Measurements from ENCODE around the gene HIVEP2.

Gene HIVEP2

DNA sequence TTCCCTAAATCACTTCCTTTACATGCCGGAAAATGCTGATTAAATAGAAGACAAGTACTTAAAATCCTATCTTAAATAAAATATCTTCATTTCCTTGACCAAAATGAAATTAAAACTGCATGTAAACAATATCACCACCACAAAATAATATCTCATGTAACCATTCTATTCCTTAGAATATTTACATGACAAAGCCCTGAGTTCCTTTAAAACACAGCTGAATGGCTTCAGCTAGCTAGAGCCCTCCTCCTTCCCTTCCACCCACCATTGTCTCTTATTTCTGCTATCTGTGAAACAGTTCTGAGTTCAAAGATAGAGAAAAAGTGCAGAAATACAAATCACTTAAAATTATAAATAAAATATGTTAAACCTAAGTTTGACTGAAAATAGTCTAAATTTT, 103.1 kb downstream of the HIVEP2 start:
- DNase-seq (ENCODE audit: low read depth): no peak

DNA sequence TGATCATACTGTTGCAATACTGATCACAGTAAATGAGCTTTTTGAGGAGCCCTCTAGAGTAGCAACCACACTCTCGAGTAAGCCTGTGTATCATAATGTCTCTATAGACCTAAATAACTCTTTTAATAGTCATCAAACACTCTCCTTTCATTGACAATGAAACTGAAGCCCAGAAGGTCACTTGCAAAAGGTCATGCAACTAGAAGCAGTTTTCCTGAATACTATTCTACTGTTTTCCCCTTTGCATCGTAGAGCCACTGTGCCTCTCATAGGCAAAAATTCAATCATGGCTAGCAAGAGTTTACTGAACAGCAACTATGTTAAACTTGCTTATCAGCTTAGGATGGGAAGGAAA, 105.3 kb downstream of the HIVEP2 start:
- DNase-seq (ENCODE audit: low read depth): no peak

DNA sequence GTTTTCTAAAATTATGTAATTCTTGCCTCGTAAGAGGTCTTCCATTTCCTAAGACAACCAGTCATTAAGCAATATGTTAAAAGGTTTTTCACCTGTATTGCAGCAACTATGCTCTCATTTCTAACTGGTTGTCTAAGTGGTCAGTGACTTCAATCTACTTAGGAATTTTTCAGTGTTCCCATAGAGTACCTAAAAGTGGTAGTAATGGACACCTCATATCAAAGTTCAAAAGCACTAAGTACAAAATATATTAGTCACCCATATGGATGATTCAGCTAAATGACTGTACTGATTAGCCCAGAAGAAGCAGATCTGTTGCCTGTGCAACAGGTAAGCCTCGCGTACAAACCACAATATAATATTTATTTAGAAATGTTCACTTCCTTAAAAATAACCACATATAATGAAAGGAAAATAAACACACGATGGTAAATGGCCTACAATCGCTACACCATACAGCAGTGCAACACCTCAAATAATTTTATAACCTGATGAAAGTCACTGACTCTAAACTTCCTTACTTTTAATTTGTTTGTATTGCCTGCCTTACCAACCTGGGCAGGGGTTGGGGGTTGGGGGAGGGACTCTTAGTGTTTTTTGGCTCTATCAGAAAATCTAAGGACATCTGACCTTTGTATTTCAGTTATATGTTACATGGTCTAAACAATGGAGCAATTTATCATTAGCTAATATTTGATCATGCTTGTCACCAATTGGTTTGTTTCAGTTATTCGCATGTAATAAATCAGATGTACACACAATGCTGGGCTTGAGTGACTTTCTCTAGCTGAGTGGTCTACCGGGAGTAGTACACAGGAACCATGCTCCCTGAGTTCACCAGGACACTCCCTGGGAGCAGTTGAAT, 105.9 kb downstream of the HIVEP2 start:
- DNase-seq (ENCODE audit: low read depth): no peak

DNA sequence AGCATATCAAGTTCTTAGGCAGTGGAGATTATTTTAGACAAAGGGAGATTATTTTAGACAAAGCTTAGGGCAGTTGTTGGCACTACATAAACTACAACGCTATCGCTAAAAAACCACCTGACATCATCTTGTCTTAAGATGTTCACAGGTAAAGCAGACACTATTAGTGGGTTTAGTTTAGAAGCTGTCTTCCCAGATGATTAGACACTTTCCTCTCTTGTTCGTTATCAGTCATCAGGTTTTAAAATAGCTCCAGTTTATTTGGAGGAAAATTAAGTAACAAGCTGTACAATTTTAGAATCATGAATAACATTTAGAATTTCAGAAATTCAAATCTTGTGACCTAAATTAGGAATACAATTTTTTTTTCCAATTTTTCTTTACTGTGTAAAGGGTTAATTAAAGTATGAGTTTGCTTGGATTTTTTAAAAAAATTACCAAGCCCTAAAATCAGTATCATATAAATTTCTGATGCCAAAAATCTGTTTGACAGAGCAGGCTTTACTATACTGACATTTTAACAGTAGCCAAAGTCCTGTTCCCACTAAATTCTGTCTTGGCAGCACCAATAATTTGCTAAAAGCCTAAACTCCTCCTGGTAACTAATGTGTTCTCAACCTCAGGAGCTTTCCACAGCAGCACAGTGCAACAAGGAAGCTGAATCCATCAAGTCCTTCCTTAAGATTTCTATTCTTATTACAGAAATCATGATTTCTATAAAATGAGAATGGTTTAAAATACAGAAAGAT, 109.0 kb downstream of the HIVEP2 start:
- DNase-seq (ENCODE audit: low read depth): no peak

DNA sequence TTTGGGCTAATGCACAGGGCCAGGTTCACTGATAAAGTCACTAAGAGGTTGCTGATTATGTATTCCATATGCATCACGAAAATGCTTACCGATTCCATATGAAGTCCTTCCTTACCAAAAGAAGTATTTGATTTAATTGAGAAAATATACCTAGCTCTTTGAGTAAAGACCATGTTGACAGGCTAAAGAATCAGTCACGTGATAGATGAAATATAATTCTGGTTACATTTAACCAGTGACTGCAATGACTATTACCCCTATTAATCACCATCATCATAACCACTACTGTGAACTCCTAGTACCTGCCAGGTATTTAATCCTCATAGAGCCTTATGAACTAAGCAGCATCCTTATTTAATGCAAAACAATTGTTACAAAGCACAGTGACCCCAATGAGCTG, 110.1 kb downstream of the HIVEP2 start:
- no peak for DNase-seq (ENCODE audit: low read depth)

DNA sequence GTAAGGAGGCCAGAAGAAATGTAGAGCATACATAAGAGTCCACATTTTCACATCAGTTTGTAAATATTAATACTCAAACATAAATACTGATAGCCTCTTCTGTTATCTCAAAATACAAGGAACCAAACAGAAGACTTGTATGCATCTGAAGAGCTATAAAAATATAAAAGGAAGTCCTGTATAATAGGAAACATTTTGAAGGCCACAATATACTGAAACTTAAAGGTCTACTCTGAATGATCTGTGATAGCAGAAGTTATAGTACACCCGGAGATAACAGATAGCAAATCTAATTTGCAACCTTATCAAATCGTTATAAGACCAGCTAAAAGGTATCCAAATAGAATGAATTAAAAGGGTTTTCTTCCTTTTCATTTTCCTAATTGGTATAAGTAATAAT, 111.2 kb downstream of the HIVEP2 start:
- DNase-seq (ENCODE audit: low read depth): no peak

DNA sequence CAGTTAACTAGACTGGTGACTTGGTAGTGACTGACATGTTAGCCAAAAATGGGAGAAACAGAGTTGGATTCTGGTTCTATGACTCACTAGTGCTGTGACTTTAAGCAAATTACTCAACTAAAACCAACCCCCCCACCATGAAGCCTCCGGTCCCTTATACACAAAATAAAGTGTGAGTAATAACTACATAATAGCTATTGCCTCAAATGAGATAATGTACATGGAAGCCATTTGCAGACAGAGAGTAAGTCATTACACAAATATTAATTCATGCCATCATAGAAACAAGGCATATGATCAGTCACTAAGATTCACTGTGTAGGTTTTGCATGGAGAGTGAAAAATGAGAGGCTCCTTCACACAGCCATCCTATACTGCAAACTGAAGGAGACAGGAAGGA, 111.9 kb downstream of the HIVEP2 start:
- peak; percentile 77 for DNase-seq (ENCODE audit: low read depth)

DNA sequence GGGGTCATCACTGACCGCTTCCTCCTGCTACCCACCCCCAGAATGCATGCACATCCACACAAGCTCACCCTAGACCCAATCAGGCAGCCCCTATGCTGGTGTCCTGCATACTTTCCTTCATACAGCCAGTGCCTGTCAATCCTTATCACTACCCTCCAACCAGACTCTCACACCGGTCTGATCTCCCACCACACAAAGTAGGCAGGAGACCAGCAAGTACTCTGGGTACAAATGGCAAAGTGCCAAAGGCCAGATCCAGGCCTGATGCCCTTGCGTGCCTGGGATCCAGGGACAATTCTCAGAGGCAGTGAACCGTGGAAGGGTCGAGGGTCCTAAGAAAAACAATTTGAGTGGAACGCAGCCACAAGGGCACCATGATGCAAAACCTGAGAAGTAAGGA, 114.2 kb downstream of the HIVEP2 start:
- DNase-seq (ENCODE audit: low read depth): no peak

DNA sequence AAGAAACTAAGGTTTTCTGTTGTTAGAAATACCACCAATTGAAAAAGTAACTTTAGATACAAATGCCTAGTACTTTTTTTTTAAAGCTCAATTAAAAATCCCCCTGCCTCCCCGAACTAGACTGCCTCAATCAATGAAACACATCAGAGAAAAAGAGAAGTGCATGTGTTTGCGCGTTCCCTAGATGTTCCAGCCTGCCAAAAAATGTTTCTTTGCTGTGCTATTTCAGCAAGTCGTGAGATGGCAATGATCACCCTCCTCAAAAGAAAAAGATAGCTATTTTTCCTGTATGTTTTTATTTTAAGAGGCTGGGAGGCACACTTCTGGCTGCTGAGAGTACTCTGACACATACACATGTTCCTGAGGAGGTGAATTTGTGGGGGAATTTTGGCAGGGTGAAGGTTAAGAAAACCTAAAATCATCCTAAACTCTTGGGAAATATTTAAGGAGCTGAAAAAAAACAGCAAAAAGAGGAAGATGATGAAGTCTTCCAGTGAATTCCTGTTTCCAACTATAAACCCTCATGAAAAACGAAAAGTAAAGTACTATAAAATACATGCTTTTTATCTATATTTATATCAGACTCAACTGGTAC, 114.8 kb downstream of the HIVEP2 start:
- DNase-seq (ENCODE audit: low read depth): no peak

DNA sequence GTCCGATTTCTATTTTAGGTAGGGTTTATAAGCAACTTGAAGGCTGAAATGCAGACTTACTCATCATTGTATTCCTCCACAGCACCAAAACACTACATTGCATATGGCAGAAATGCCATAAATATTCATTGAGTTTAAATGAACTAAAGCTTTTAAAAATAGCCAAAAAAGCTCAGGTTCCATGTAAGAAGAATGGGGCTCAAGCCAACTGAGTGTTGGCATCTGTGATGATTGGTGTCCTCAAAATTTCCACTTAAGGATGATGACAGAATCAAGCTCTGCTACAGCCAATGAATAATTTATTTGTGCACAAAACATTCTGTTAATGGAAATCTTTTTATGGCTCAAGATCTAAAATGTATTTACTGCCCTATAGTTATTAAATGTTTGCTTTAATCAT, 115.4 kb downstream of the HIVEP2 start:
- no peak for DNase-seq (ENCODE audit: low read depth)

DNA sequence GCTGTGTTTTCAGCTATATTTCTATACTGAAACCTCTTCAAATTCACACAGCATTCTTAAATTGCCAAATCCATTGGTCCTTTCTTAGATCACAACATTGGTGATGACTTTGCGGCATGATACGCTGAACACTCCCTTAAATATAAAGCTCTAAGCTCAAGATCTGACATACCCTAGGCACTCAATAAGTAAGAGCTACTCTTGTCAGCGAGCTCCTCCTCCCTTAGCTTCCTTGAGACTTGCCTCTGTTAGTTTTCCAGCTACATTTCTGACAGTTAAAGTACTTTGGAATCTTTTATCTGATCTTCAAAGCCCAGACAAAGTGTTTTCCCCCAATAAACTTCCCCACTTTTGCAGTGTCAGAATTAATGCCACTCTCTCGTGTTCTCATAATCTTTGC, 117.0 kb downstream of the HIVEP2 start:
- DNase-seq (ENCODE audit: low read depth): no peak

DNA sequence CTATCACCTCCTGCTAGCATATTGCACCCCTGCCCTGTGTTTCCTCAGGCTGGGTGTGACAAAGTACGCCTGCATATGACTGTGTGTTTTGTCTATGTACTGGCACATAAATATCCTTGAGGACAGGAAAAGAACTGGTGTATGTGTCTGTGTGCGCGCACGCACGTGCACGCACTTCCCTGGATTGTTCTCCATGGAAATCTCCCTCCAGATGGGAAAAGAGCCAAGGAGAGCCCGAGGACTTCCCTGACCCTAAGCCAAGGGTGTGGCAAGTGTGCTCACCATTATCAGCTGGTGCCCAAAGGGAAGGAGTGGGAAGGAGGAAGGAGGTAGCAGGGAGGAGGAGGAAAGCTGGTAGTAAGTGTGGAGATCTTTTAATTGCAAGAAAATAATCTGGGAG, 117.6 kb downstream of the HIVEP2 start:
- DNase-seq (ENCODE audit: low read depth): no peak

DNA sequence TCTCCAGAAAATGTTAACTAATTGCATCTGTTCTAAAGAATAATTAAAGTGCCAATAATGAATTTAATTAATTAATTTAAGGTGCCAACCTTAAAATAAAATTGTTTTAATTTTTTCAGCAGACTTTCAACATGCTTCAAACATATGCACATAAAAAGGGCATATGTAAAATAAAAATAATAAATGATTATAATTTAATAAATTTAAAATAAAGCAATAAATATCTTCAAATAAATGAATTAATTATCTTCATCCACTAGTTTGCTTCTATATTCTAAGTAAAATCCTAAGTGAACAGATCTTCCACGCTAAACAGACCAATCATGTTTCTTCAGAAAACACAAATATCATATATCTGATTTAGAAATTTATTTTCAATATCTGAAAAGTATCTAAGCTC, 119.2 kb downstream of the HIVEP2 start:
- no peak for DNase-seq (ENCODE audit: low read depth)

DNA sequence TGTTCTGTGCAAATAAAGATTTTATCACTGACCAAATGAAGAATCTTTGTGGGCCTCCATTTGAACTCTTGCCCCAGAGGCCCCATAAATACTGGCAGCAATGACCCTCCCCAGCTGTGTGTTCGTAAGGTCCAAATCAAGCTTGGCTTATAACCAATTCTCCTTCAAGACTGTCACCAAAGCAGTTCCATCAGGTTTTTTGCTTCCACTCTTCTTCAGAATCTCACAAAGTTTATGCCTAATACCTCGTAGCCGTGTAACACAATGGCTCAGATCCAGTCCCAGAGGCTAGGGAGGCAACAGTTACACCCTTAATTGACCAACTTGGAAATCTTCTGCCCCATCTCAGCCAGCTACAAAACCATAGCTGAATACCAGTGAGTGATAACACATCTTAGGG, 120.5 kb downstream of the HIVEP2 start:
- no peak for DNase-seq (ENCODE audit: low read depth)

DNA sequence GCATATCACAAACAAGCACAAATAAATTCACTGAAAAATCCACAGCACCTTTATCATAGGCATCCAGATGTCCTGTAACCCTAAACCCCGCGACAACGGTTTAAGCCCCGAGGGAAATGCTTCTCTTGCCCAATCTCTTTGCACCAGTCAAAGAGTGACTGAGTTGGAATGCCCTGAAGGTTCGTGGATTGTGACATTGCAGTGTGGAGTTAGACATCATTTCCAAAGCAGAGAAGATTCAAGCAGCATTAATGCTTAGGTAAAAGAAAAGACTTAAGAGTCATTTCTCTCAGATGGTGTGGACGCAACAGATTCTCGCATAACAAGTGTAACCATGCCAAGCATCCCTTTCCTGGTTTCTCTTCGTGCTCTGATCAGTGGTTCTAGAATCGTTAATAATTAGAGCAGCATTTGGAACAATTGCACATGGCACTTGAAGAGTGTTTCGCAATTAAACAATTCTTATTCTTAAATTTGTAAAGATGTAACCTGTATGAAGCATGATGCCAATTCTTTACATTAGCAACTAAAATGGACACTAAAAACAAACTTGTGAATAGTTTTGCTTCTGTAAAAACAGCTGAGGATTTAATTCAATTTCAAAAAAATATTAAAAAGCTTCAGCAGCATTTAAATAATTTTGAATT, 121.6 kb downstream of the HIVEP2 start:
- DNase-seq (ENCODE audit: low read depth): no peak

DNA sequence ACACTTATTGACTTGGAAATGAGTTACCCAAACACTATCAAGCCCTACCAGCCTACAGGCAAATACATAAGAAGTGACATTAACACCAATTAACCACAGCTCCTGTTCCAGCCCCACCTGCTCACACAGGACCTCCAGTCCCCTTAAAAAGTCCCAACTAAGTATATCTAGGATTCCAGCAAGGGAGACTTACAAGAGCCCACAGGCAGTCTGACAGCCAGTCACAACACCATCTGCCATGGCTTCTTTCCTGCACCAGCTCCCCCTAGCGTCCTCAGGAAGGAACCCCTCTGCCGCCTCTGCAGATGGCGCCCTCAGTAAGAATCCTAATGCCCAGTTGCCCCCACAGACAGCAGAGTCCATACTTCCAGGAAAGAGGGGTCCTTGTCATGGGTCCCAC, 122.1 kb downstream of the HIVEP2 start:
- no peak for DNase-seq (ENCODE audit: low read depth)

DNA sequence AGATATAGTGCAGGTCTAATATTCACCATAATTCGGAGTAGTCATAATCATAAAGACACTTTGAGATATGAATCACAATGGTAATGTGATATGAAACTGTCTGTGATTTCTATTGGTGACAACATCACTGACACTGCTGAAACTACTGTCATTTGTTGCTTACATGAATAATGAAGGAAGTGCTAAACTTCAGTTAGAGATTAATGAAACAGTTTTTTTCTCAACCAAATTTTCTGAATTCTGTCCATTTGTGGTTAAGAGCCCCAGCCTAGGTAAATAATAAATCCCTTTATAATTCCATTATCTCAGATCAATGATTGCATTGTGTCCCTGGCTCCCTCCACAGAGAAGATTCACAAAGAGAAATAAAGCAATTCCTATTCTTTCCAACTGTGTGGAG, 122.6 kb downstream of the HIVEP2 start:
- no peak for DNase-seq (ENCODE audit: low read depth)

DNA sequence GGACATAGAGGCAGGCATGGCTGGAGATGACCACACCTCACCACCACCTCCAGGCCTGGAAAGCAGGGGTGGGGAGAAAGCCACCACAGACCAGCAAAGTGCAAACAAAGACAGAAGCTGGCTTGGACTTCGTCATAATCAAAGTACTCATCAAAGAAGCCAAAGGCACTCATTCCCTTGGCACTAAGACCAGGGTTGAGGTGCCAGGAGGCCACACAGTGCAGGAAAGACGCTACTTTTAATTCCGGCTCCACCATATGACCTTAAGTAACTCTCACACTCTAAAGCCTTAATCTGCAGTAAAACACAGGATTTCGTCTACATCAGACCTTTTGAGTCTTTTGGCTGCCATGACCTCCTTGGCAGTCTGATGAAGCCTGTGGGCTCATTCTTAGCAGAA, 123.1 kb downstream of the HIVEP2 start:
- DNase-seq (ENCODE audit: low read depth): no peak

DNA sequence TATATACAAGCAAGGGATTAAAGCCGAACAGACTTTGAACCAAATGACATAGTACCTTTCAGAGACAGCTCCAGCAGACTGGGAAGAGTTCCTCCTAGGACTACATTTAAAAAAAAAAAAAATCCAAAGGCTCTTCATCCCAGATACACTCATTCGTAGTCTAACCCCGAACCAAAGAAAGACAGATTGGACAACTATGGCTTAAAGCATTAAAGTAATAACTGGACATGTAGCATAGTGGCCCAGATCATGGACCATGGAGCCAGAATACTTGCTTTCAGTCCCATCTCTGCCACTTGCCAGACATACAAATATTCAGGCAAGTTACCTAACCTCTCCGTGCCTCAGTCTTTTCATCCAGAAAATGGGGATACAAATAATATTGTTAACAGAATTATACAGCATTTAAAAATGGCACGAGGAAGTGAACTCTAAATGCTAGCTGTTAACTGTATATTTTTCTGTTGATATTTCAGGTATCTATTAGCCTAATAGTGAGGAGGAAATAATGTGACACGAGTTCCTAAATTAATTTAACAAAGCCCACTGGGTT, 123.7 kb downstream of the HIVEP2 start:
- DNase-seq (ENCODE audit: low read depth): no peak

DNA sequence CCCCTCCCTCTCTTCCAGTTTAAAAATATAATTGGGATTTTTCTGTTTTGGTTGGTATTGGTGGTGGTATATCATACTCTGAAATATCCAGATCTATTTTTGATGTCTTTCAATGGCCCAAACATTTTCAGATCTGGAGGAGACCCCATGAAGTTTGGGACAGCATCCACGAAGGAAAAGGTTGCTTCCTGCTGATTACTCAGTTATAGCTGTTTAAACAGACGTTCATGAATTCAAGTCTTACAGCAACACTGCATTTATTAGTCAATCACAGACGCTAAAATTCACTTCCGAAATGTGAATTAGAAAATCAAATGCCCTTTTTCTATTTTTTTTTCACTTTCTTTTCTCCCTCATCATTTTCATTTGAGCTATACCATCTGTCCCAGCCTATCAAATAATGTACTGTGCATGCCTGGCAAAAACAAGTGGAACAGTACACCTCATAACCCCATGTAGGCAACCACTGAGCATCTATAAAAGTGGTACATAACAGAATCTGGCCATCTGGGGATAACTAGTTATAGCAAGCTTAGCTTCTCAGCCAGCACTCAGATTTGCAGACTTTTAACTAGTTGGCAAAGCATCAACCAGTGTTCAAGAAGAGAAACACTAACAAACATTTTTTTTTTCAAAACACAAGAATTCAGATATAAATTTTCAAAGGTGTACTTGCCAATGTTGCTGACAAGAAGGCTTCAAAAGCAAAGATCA, 124.5 kb downstream of the HIVEP2 start:
- DNase-seq (ENCODE audit: low read depth): no peak

DNA sequence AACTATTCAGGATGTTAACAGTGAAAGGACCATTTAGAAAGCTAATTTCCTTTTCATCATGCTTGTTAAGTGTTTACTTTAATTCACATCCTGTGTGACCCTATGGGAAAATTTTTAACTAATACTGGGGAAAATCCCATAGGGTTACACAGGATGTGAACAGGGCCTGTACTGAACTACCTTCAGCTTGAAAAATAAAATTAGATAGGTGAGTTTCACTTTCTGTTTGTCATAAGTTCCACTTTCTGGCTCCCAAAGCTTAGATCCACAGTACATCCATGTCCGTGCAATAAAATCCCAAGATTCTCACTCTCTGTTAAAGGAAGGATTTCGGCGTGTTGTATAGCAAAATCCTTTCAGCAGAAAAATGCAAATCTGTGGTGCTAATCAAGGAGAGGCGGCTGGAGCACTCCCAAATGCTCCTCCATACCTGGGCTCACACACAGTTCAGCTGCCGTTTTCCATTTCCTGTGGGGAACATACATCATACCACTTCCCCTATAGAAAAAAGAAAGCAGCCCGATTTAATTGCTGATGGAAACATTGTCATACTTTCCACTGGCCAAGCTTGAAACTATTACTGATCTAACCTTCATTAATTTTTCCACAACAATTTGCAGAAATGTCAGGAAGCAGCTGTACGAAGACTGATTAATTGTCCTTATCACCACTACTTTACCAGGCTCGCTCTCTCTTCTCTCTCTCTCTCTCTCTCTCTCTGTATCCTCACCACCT, 125.2 kb downstream of the HIVEP2 start:
- DNase-seq (ENCODE audit: low read depth): no peak
